ENCODE measurements around the gene LIMA1.
"Not testable (repeated sequence)": the region's sequence is repeated elsewhere in the genome, so short reads cannot be mapped to it uniquely, and the experiment has no call there.

DNA sequence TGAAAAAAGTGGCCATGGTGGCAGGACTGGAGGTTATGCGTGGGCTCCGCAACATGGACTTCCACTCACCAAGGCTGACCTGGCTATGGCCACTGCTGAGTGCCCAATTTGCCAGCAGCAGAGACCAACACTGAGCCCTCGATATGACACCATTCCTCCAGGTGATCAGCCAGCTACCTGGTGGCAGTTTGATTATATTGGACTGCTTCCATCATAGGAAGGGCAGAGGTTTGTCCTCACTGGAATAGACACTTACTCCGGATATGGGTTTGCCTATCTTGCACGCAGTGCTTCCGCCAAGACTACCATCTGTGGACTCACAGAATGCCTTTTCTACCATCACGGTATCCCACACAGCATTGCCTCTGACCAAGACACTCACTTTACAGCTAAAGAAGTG, 40.8 kb upstream of the LIMA1 start:
- TF ChIP-seq, protein P1, sequence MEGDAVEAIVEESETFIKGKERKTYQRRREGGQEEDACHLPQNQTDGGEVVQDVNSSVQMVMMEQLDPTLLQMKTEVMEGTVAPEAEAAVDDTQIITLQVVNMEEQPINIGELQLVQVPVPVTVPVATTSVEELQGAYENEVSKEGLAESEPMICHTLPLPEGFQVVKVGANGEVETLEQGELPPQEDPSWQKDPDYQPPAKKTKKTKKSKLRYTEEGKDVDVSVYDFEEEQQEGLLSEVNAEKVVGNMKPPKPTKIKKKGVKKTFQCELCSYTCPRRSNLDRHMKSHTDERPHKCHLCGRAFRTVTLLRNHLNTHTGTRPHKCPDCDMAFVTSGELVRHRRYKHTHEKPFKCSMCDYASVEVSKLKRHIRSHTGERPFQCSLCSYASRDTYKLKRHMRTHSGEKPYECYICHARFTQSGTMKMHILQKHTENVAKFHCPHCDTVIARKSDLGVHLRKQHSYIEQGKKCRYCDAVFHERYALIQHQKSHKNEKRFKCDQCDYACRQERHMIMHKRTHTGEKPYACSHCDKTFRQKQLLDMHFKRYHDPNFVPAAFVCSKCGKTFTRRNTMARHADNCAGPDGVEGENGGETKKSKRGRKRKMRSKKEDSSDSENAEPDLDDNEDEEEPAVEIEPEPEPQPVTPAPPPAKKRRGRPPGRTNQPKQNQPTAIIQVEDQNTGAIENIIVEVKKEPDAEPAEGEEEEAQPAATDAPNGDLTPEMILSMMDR (IDR thresholded peaks at IDR 0.05): not testable (repeated sequence)
- not testable (repeated sequence) for TF ChIP-seq EP300 (IDR thresholded peaks at IDR 0.05)
